DND-41 (cell line): ENCODE results near the gene GRM4.

ENCODE experiments used
- EZH2 ChIP-seq: IDR thresholded peaks from 3 replicates; pipeline ENCODE4 v1.6.1; 2012; ENCODE audit warnings: borderline replicate concordance, low read depth, mild to moderate bottlenecking, moderate library complexity, low read length, inconsistent platforms; ENCODE audit not compliant: severe bottlenecking
- TF ChIP-seq, protein P1 (sequence below): IDR thresholded peaks from 2 replicates; pipeline ENCODE4 v1.5.1; 2012; ENCODE audit warnings: borderline replicate concordance, low read length, moderate library complexity, mild to moderate bottlenecking; ENCODE audit not compliant: poor library complexity, severe bottlenecking; ENCODE audit errors: extremely low read depth

DNA sequence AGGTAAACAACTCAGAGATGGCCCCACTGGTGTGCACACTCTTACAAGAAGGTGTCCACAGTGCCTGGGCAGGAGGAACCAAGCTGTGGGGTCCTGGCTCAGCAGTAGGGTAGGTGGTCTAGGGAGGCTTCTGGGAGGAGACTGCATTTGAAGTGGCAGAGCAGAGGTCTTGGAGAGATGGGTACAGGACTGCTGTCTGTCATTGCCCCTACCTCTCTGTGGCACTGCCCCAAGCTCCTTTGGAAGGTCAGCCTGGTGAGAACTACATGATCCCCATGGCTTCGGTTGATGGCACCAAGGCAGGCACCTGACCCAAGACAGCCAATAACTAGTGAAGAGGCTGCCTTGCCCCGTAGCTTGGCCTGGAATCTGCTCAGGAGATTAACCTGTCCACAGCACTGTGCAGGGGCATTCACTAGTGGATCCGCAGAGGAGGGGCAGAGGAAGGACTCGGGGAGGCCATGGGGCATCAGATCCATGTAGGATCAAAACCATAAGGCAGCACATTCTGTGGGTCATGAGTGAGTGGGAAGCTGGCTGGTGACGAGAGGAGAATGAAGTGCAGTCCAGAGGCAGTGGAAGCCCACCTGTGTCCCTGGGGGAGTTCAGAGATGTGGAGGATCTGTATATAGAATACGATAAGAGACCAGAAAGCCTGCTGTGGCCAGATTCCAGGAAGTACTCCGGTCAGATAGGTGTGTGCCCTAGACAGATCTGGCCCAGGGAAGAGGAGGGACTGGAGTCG, 162.0 kb downstream of the GRM4 start:
- TF ChIP-seq, protein P1, sequence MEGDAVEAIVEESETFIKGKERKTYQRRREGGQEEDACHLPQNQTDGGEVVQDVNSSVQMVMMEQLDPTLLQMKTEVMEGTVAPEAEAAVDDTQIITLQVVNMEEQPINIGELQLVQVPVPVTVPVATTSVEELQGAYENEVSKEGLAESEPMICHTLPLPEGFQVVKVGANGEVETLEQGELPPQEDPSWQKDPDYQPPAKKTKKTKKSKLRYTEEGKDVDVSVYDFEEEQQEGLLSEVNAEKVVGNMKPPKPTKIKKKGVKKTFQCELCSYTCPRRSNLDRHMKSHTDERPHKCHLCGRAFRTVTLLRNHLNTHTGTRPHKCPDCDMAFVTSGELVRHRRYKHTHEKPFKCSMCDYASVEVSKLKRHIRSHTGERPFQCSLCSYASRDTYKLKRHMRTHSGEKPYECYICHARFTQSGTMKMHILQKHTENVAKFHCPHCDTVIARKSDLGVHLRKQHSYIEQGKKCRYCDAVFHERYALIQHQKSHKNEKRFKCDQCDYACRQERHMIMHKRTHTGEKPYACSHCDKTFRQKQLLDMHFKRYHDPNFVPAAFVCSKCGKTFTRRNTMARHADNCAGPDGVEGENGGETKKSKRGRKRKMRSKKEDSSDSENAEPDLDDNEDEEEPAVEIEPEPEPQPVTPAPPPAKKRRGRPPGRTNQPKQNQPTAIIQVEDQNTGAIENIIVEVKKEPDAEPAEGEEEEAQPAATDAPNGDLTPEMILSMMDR: no peak
- no peak for TF ChIP-seq EZH2
